VCaP (cell line): ENCODE data around the gene PCDHB11.
"Not testable (repeated sequence)": the region's sequence is repeated elsewhere in the genome, so short reads cannot be mapped to it uniquely, and the experiment has no call there.

Source experiments
- H3K27ac ChIP-seq: fragments of 450-650 bp; 2 replicates; pipeline ENCODE4 v1.5.1; 2017
- TF ChIP-seq, protein P1 (sequence below): fragments of 450-650 bp; conservative IDR thresholded peaks from 2 replicates; pipeline ENCODE4 v1.5.1; 2017; ENCODE audit warnings: mild to moderate bottlenecking, moderate library complexity

PCDHB11 gene

DNA sequence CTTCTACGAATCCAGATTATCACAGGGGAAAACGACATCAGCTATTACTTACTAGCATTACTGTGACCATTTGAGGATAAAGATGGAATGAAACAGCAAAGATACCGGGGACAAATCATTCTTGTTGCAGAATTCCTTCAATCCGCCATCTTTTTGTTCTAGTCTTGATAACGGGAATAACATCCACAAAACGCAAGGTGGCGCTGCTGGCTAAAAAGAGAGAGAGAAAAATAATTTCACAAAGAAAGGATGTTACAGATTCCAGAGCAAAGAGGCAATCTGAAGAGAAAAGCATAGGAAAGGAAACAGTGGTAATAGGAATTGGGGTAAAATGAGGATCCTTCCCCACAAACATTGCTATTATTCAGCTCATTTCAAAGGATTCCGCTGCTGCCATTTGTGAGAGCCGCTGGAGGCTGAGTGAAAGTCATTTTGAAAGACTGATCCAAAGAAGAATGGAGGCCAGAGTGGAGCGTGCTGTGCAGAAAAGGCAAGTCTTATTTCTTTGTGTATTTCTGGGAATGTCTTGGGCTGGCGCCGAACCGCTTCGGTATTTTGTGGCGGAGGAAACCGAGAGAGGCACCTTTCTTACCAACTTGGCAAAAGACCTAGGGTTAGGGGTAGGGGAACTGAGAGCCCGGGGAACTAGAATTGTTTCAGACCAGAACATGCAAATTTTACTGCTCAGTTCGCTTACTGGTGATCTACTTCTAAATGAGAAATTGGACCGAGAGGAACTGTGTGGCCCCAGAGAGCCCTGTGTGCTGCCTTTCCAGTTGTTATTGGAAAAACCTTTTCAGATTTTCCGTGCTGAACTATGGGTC is 26.8 kb upstream of the PCDHB11 start, which contains the start of gene PCDHB7:
PCDHB7 (plus strand) TSS at position 264 of the 824 bp plus-strand sequence; CDS start at position 456, 192 bp downstream.
- TF ChIP-seq, protein P1, sequence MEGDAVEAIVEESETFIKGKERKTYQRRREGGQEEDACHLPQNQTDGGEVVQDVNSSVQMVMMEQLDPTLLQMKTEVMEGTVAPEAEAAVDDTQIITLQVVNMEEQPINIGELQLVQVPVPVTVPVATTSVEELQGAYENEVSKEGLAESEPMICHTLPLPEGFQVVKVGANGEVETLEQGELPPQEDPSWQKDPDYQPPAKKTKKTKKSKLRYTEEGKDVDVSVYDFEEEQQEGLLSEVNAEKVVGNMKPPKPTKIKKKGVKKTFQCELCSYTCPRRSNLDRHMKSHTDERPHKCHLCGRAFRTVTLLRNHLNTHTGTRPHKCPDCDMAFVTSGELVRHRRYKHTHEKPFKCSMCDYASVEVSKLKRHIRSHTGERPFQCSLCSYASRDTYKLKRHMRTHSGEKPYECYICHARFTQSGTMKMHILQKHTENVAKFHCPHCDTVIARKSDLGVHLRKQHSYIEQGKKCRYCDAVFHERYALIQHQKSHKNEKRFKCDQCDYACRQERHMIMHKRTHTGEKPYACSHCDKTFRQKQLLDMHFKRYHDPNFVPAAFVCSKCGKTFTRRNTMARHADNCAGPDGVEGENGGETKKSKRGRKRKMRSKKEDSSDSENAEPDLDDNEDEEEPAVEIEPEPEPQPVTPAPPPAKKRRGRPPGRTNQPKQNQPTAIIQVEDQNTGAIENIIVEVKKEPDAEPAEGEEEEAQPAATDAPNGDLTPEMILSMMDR = peak; percentile 80
- no peak within 1 kb of the TSS for H3K27ac ChIP-seq

DNA sequence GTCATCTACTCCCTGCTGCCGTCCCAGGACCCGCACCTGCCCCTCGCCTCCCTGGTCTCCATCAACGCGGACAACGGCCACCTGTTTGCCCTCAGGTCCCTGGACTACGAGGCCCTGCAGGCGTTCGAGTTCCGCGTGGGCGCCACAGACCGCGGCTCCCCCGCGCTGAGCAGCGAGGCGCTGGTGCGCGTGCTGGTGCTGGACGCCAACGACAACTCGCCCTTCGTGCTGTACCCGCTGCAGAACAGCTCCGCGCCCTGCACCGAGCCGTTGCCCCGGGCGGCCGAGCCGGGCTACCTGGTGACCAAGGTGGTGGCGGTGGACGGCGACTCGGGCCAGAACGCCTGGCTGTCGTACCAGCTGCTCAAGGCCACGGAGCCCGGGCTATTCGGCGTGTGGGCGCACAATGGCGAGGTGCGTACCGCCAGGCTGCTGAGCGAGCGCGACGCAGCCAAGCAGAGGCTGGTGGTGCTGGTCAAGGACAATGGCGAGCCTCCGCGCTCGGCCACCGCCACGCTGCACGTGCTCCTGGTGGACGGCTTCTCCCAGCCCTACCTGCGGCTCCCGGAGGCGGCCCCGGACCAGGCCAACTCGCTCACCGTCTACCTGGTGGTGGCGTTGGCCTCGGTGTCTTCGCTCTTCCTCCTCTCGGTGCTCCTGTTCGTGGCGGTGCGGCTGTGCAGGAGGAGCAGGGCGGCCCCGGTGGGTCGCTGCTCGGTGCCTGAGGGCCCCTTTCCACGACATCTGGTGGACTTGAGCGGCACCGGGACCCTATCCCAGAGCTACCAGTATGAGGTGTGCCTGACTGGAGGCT is 24.9 kb upstream of the PCDHB11 start:
- not testable (repeated sequence) for H3K27ac ChIP-seq

DNA sequence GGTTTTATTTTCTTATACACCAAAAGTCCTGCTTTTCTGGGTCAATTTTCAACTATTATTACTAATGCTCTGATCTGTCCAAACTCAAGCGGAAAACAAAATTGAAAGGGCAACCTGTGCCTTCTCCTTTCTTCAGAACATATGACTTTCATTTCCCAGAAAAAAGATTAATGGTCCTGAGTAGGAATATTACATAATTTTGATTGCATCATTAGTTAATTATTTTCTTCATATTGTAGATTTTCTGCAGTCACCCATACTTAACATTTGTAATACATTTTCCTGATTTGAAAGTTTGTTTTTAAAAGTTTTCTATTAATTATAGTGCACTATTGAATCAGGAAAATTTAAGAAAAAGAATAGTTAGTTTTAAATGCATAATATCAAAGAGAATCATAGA is 23.5 kb upstream of the PCDHB11 start:
- TF ChIP-seq, protein P1 = no peak
- no peak overlapping the region for H3K27ac ChIP-seq

DNA sequence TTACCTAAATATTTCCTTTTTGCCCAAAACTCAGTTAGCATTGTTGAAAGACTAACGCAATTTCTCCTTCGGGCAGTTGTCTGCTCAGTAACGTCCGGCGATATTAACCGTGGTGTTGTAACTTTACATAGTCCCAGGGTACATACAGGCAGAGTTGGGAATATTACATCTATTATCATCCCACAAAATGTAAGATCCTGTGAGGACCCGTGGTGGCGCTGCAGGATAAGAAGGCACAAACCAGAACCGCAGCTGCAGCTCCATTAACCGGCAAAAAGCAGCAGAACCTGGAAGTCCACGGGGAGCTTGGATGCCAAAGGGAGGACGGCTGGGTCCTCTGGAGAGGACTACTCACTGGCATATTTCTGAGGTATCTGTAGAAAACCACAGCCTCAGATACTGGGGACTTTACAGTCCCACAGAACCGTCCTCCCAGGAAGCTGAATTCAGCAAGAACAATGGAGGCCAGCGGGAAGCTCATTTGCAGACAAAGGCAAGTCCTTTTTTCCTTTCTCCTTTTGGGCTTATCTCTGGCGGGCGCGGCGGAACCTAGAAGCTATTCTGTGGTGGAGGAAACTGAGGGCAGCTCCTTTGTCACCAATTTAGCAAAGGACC is 21.7 kb upstream of the PCDHB11 start, which contains the start of gene PCDHB8:
PCDHB8 (plus strand) TSS at position 214 of the 615 bp plus-strand sequence; CDS start at position 459, 245 bp downstream.
- TF ChIP-seq, protein P1 = peak; percentile 96
- H3K27ac ChIP-seq = not testable (repeated sequence)

DNA sequence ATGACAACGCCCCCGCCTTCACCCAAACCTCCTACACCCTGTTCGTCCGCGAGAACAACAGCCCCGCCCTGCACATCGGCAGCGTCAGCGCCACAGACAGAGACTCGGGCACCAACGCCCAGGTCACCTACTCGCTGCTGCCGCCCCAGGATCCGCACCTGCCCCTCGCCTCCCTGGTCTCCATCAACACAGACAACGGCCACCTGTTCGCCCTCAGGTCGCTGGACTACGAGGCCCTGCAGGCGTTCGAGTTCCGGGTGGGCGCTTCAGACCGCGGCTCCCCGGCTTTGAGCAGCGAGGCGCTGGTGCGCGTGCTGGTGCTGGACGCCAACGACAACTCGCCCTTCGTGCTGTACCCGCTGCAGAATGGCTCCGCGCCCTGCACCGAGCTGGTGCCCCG is 20.1 kb upstream of the PCDHB11 start:
- H3K27ac ChIP-seq = not testable (repeated sequence)

DNA sequence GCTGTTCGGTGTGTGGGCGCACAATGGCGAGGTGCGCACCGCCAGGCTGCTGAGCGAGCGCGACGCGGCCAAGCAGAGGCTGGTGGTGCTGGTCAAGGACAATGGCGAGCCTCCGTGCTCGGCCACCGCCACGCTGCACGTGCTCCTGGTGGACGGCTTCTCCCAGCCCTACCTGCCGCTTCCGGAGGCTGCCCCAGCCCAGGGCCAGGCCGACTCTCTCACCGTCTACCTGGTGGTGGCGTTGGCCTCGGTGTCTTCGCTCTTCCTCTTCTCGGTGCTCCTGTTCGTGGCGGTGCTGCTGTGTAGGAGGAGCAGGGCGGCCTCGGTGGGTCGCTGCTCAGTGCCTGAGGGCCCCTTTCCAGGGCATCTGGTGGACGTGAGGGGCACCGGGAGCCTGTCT is 19.6 kb upstream of the PCDHB11 start:
- not testable (repeated sequence) for H3K27ac ChIP-seq

DNA sequence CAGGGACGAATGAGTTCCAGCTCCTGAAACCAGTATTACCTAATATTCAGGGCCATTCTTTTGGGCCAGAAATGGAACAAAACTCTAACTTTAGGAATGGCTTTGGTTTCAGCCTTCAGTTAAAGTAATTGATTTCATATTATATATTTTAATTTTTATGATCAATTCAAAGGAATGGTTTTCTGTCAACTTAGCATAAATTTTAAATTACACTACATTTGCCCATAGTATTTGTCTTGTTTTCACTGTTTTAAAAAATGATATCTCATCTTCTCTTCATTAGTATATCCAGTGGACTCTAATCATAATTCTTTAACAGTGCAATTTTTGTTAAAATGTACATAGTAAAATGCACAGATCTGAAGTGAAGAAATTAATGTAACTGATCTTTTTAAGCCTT is 19.1 kb upstream of the PCDHB11 start:
- TF ChIP-seq, protein P1 = no peak
- H3K27ac ChIP-seq = no peak overlapping the region

DNA sequence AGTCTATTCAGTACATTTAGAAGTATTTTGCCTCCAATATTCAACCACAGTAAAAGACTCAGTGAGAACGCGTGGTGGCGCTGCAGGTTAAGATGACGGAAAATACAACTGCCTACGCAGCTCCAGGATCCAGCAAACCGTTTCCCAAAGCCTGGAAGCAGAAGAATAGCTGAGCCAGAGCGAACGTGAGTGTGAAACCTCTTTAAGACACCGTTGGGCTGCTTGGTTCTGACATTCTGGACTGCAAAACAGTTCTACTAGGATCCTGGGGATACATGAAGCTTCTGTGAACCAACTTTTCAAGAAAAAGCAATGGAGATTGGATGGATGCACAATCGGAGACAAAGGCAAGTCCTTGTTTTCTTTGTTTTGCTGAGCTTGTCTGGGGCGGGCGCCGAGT is 17.2 kb upstream of the PCDHB11 start, which contains the start of gene PCDHB16:
PCDHB16 (plus strand) TSS at position 140 of the 400 bp plus-strand sequence; CDS start at position 313, 173 bp downstream.
- TF ChIP-seq, protein P1 = peak; percentile 74
- no peak within 1 kb of the TSS for H3K27ac ChIP-seq

DNA sequence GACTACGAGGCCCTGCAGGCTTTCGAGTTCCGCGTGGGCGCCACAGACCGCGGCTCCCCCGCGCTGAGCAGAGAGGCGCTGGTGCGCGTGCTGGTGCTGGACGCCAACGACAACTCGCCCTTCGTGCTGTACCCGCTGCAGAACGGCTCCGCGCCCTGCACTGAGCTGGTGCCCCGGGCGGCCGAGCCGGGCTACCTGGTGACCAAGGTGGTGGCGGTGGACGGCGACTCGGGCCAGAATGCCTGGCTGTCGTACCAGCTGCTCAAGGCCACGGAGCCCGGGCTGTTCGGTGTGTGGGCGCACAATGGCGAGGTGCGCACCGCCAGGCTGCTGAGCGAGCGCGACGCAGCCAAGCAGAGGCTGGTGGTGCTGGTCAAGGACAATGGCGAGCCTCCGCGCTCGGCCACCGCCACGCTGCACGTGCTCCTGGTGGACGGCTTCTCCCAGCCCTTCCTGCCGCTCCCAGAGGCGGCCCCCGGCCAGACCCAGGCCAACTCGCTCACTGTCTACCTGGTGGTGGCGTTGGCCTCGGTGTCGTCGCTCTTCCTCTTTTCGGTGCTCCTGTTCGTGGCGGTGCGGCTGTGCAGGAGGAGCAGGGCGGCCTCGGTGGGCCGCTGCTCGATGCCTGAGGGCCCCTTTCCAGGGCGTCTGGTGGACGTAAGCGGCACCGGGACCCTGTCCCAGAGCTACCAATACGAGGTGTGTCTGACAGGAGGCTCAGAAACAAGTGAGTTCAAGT is 15.1 kb upstream of the PCDHB11 start:
- not testable (repeated sequence) for H3K27ac ChIP-seq
